ENCODE data around the gene TBXA2R.
"Not testable (repeated sequence)": the region's sequence is repeated elsewhere in the genome, so short reads cannot be mapped to it uniquely, and the experiment has no call there.

TBXA2R gene

GRCh38 chr19:3638208-3639193, 31.8 kb upstream of the TBXA2R start:
- no peak for DNase-seq

GRCh38 chr19:3637621-3638020, 30.9 kb upstream of the TBXA2R start:
- DNase-seq: no peak

- no peak for DNase-seq
Observed at GRCh38 chr19:3636962-3637361, 30.3 kb upstream of the TBXA2R start.

- no peak for DNase-seq
Observed at GRCh38 chr19:3636506-3636905, 29.8 kb upstream of the TBXA2R start.

GRCh38 chr19:3634496-3635045, 27.9 kb upstream of the TBXA2R start:
- DNase-seq: no peak

GRCh38 chr19:3633559-3633988, 26.9 kb upstream of the TBXA2R start:
- DNase-seq: no peak

- DNase-seq: no peak
Observed at GRCh38 chr19:3632739-3633558, 26.3 kb upstream of the TBXA2R start.

GRCh38 chr19:3632098-3632497, 25.4 kb upstream of the TBXA2R start:
- no peak for DNase-seq

GRCh38 chr19:3631053-3631861, 24.6 kb upstream of the TBXA2R start:
- DNase-seq: no peak

GRCh38 chr19:3628766-3629165, 22.1 kb upstream of the TBXA2R start:
- not testable (repeated sequence) for DNase-seq

- DNase-seq: no peak
Observed at GRCh38 chr19:3627351-3627723, 20.7 kb upstream of the TBXA2R start.

GRCh38 chr19:3626473-3627350, 20.0 kb upstream of the TBXA2R start, which contains the start of gene CACTIN:
Gene CACTIN, minus strand, starts transcription at chr19:3626790. Its CDS starts 28 bp downstream, at chr19:3626762.
- DNase-seq: peak; percentile 99

- no peak for DNase-seq
Observed at GRCh38 chr19:3625996-3626472, 19.4 kb upstream of the TBXA2R start.

- no peak for DNase-seq
Observed at GRCh38 chr19:3623716-3624115, 17.0 kb upstream of the TBXA2R start.

GRCh38 chr19:3622224-3622623, 15.5 kb upstream of the TBXA2R start:
- no peak for DNase-seq

- DNase-seq: no peak
Observed at GRCh38 chr19:3621689-3622088, 15.0 kb upstream of the TBXA2R start.

GRCh38 chr19:3620817-3621547, 14.3 kb upstream of the TBXA2R start:
- DNase-seq: no peak

GRCh38 chr19:3620145-3620816, 13.6 kb upstream of the TBXA2R start:
- DNase-seq: no peak

GRCh38 chr19:3619631-3620012, 12.9 kb upstream of the TBXA2R start:
- no peak for DNase-seq
